HG02885 (cell line): ENCODE measurements around the gene NTSR2.

ENCODE experiments used
- ATAC-seq: cut with Tn5 transposase; IDR thresholded peaks from one replicate; pipeline ENCODE4 v1.9.1; 2021; ENCODE audit warnings: mild to moderate bottlenecking; ENCODE audit not compliant: unreplicated experiment, poor library complexity

Gene NTSR2

GRCh38 chr2:11659115-11659475, 10.9 kb downstream of the NTSR2 start:
- ATAC-seq: no peak

- no peak for ATAC-seq
Observed at GRCh38 chr2:11658208-11659114, 11.5 kb downstream of the NTSR2 start.

GRCh38 chr2:11657646-11658045, 12.3 kb downstream of the NTSR2 start:
- ATAC-seq: no peak

GRCh38 chr2:11657195-11657594, 12.8 kb downstream of the NTSR2 start:
- no peak for ATAC-seq

DNA sequence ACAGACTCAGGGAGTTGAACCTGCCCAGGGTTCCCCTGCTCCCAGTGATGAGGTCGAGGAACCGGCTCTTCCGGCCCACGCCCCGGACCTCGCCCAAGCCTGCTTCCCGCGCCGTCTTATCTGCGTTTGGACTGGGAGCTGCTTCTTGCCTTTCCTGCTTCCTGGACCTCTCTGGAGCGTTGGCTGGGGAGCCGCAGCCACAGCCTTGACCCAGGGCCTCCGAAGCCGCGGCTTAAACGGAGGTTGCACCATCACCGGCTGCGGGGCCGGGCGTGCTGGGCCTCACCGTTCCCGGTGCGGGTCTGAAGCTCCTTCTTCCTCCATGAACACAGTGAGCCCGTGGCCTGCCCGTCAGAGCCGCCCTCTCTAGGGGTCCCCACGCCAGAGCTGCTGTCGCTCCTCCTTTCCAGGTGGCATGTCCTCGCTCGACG, 13.3 kb downstream of the NTSR2 start:
- ATAC-seq: no peak

- ATAC-seq: no peak
Observed at GRCh38 chr2:11656252-11656651, 13.7 kb downstream of the NTSR2 start.

- ATAC-seq: no peak
Observed at GRCh38 chr2:11655495-11655894, 14.5 kb downstream of the NTSR2 start.

GRCh38 chr2:11652553-11652952, 17.4 kb downstream of the NTSR2 start:
- no peak for ATAC-seq

DNA sequence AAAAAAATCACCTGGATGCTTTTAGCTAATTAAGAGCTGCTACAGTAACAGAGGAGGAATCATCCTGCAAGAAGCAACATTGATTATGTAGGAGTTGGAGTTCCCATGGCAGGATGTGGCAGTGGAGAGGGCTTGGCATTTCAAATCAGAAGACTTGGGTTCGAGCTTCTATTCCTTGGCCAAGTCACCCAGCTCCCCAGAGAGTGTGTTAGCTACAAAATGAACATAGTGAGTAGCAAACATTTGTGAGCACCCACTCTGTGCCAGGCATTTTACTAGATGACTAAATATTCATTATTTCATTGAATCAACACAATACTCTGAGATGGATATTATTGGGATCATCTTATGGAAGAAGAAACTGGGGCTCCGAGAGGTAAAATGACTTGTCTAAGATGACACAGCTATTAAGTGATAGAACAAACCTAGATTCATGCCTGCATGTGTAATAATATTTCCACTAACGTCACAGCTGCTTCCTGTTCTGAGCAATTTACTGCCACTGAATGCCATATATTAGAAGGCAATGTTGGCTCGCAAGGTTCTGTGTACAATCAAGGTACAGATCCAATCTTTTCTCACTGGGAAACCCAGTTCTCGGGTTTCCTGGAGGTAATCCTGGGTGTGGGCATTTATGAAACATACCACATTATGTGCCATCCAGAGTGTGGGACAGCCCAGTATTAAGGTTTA, 18.0 kb downstream of the NTSR2 start:
- no peak for ATAC-seq

DNA sequence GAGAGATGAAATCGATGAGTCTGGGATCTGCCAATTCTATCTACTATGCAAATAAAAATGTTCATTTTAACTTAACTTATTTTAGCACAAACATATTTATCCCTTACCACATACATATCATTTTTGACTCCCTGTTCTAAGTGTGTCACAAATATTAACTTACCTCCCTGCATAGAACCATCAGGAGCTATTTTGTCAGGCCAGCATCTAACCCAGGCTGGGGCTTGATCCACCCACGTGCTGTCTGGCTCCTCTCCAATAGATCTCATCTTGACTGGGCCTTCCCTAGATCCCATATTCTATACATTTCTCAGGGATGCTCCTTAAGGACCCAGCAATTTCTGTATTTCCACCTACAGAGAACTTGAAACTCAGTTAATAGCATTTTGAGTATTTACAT, 20.9 kb downstream of the NTSR2 start:
- ATAC-seq: no peak

- ATAC-seq: no peak
Observed at GRCh38 chr2:11647834-11648600, 22.0 kb downstream of the NTSR2 start.

DNA sequence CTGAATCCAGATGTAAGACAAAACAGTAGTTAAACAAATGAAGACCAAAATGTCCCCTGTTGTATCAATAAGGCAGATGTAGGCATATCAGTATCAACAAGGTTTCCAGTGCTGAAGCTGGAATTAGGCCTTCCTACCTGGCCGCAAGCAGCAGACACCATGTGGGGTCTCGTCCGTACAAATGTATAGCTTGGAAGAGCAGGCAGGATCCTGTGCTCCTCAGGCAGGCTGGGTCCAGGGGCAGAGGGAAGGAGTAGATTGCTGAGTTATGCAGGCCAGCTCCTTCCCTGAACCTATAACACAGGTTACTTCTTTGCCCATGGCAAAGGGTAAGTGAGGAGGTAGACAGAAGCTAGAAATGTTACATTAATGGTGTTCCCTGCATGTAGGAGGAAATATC, 23.5 kb downstream of the NTSR2 start:
- no peak for ATAC-seq

DNA sequence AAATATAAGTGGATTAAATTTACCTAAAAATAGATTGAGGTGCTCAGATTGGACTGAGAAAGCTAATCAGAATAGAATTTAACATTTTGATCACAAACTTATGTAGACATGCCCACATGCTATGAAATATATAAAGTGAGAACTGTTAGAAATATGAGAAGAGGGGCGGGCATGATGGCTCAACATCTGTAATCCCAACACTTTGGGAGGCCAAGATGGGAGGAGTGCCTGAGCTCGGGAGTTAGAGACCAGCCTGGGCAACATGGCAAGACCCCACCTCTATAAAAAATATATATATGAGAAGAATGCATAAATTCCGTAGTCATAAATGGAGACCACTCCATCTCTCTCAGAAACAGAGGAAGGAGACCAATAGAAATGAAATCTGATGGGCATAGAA, 25.7 kb downstream of the NTSR2 start:
- no peak for ATAC-seq

GRCh38 chr2:11642972-11643371, 27.0 kb downstream of the NTSR2 start:
- no peak for ATAC-seq

GRCh38 chr2:11640132-11640531, 29.9 kb downstream of the NTSR2 start:
- no peak for ATAC-seq

DNA sequence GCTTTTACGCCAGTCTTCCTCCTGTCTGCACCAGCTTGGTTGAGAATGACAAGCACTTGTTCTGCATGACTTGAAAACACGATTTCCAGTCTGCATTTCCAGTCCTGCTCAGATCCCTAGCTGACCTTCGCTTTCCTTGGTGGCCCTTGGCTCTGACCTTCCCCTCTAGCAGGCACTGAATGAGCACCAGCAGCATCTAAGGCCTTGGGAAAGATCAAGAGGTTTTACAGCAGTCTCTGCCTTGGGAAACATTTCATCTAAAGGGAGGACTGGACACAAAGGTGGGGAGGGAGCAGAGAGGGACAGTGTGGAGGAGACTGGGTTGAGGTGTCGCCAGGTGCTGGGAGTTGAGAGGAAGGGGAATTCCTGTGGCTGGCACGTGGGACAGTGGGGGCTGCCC, 30.5 kb downstream of the NTSR2 start:
- no peak for ATAC-seq

- ATAC-seq: no peak
Observed at GRCh38 chr2:11637546-11637945, 32.4 kb downstream of the NTSR2 start.

DNA sequence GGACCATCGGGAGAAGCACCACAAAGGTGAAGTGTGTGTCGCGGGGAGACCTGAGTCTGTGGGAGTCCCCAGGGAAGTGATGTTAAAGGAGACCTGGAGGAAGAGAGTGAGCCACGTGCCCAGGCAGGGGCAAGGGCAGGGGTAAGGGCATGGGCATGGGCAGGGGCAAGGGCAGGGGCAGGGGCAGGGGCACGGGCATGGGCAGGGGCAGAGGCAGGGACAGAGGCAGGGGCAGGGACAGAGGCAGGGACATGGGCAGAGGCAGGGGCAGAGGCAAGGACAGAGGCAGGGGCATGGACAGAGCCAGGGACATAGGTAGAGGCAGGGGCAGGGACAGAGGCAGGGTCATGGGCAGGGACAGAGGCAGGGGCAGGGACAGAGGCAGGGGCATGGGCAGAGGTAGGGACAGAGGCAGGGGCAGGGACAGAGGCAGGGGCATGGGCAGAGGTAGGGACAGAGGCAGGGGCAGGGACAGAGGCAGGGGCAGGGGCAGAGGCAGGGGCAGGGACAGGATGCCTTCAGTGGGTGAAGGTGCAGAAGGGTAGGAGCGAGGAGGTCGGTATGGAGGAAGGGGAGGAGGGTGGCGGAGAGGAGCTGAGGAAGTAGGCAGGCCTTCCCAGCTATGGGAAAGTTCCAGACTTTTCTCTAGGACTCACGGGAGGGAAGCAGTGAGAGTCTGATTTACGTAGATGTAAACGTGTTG, 33.3 kb downstream of the NTSR2 start:
- ATAC-seq: no peak

- ATAC-seq: no peak
Observed at GRCh38 chr2:11635141-11635540, 34.9 kb downstream of the NTSR2 start.

DNA sequence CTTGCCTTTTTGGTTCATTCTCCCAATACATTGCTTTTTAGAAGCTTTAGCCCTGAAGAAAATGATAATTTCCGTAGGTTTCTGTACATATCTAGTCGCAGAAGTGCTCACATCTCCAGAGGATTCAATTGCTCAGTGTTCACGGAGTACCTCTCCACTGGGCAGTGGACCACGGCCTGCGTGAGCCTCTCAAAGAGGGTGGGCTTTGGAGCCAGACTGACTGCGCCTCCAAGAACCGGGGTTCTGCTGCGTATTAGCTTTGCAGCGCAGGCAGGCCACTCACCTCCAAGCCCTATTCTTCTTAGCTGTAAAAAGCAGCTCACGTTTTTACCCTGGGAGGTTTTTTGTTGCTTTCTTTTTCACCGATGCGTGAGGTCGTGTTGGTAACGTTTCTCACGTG, 35.4 kb downstream of the NTSR2 start:
- no peak for ATAC-seq
